NCI-H345 (cell line): ENCODE results near the gene RPS6KA1.
"Not testable (repeated sequence)": the region's sequence is repeated elsewhere in the genome, so short reads cannot be mapped to it uniquely, and the experiment has no call there.

Experiments used
- DNase-seq: peaks from one replicate; lab custom pipeline; 2025; lab: John Stamatoyannopoulos, UW

RPS6KA1 gene

GRCh38 chr1:26529655-26530409 is at the start of gene RPS6KA1:
TSS of gene RPS6KA1 (plus strand) at chr1:26529761. CDS start at chr1:26529921, 160 bp downstream.
- DNase-seq, result peak; percentile 74

GRCh38 chr1:26482921-26483320 is 46.6 kb upstream of the RPS6KA1 start:
- no peak for DNase-seq

GRCh38 chr1:26483980-26484379 is 45.6 kb upstream of the RPS6KA1 start:
- DNase-seq, result no peak

GRCh38 chr1:26490155-26490554 is 39.4 kb upstream of the RPS6KA1 start:
- DNase-seq, result no peak

- DNase-seq, result no peak
Measured at GRCh38 chr1:26493267-26493666, 36.3 kb upstream of the RPS6KA1 start.

GRCh38 chr1:26493938-26494337 is 35.6 kb upstream of the RPS6KA1 start:
- DNase-seq, result no peak

- no peak for DNase-seq
Measured at GRCh38 chr1:26496861-26497260, 32.7 kb upstream of the RPS6KA1 start.

- no peak for DNase-seq
Measured at GRCh38 chr1:26498894-26499293, 30.7 kb upstream of the RPS6KA1 start.

- DNase-seq, result peak; percentile 91
Measured at GRCh38 chr1:26500488-26501175, 28.9 kb upstream of the RPS6KA1 start.

GRCh38 chr1:26510711-26511110 is 18.9 kb upstream of the RPS6KA1 start:
- DNase-seq, result not testable (repeated sequence)

- not testable (repeated sequence) for DNase-seq
Measured at GRCh38 chr1:26515836-26516235, 13.7 kb upstream of the RPS6KA1 start.

GRCh38 chr1:26516987-26517765 is 12.4 kb upstream of the RPS6KA1 start:
- DNase-seq, result no peak

- DNase-seq, result no peak
Measured at GRCh38 chr1:26517766-26518049, 11.9 kb upstream of the RPS6KA1 start.

- DNase-seq, result no peak
Measured at GRCh38 chr1:26518355-26518754, 11.2 kb upstream of the RPS6KA1 start.

GRCh38 chr1:26520339-26520738 is 9.2 kb upstream of the RPS6KA1 start:
- no peak for DNase-seq

- DNase-seq, result no peak
Measured at GRCh38 chr1:26521669-26522030, 7.9 kb upstream of the RPS6KA1 start.

- no peak for DNase-seq
Measured at GRCh38 chr1:26522073-26522472, 7.5 kb upstream of the RPS6KA1 start.

- DNase-seq, result no peak
Measured at GRCh38 chr1:26524181-26524580, 5.4 kb upstream of the RPS6KA1 start.

GRCh38 chr1:26526287-26526686 is 3.3 kb upstream of the RPS6KA1 start:
- no peak for DNase-seq

GRCh38 chr1:26529405-26529654 is 231 bp upstream of the RPS6KA1 start:
- DNase-seq, result no peak

- DNase-seq, result no peak
Measured at GRCh38 chr1:26530410-26530894, 891 bp downstream of the RPS6KA1 start.

- DNase-seq, result peak; percentile 34
Measured at GRCh38 chr1:26530895-26531598, 1.5 kb downstream of the RPS6KA1 start.
